Activated CD8-positive, alpha-beta memory T cell treated with anti-CD3 and anti-CD28 coated beads, Interleukin-2, amount 50 U/mL, for 24 hours (primary cell): ENCODE results near the gene PODXL.

Source experiments
- DNase-seq: peaks from one replicate; pipeline ENCODE4 v3.0.0-alpha.2; 2020; ENCODE audit errors: extremely low read depth

Gene PODXL

DNA sequence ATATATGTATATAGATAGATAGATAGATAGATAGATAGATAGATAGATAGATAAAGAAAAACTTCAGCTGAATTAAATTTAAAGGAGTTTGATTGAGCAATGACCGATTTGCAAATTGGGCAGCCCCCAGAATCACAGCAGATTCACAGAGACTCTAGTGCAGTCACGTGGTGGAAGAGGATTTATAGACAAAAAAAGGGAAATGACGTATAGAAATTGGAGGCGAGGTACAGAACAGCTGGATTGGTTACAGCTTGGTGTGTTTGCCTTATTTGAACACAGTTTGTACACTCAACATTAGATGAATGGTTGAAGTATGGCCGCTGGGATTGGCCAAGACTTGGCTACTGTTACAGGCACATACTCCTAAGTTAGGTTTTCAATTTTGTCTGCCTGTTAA lies 8.2 kb upstream of the PODXL start:
- DNase-seq = no peak

DNA sequence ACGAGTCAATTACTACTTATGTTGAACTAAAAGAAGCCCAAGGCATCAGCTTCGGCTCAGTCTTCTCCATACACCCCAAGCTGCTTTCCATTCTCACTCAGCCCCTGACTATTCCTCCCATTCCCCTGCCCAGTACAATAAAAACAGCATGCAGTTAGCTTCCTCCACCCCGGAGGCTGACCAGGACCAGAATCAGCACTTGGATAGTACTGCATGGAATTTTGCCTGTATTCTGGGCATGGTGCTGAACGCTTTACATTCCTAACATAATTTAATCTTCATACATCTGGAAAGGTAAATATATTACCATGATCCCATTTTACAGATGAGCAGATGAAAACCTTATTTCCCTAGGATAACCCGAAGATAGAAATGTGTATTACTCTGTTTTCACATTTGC lies 7.5 kb upstream of the PODXL start:
- DNase-seq = no peak

DNA sequence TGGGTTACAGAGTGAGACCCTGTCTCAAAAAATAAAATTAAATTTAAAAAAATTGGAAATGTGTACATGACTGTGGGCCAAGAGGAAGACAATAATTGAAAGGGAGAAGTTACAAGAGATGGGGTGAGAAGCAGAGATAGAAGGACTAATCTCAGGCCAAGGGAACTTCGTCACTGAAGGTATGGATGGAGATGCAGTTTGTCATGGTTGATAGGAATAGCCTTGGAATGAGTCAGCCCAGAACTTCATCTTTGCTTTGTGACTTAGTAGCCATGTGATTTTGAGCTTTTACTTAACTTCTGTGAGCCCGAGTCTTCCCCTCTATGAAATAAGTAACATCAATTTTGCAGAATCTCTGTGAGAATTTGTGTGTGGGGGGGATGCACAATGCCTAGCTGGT lies 6.5 kb upstream of the PODXL start:
- DNase-seq = no peak

DNA sequence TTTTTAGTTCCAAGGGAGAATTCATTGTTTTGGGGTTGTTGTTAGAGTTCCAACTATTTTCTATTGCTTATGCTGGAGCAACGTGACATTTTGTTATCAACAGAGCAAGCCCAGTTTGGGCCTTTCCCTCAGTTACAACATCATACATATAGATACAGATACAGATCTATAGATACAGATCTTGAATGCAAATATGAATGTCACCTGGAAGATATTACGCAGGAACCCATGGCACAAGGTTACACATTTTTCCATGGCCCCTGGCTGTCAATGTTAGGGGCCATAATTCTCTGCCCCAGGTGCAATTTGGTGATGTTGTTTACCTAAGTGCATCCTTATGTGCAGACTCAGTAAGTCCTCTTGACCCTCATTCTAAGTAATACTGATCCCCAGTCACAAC lies 3.6 kb upstream of the PODXL start:
- DNase-seq = no peak

DNA sequence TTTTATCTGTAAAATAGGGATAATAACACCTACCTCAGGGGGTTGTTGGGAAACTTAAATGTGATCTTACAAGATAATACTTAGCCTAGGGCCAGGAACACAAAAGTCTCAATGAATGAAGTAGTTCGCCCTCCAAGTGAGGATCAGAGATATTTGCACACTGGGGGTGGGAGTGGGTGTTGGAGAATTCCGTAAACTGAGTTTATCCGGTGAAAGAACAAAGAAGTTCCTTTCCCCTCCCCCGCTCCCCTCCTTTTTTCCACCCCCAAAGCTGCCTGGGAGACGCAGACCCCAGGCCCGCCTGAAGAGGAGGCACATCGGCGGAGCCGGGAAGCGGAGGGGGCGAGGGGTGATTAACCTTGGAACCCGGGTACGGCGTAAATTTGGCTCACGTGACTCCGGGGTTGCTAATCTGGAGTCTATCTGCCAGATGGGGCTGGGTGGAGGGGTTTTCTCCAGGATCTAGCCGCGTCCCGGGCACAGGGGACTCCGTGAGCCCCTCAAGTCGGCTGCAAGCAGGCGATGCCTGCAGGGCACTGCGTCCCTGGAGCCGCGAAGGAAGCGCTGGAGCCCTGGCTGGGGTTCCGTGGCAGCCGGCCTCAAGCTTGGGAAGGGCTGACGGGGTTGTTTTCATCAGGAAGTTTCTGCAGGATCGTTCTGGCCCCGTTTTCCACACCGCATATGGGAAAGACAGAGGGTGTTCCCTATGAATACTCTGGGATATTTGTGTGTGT lies 1.4 kb upstream of the PODXL start:
- DNase-seq = no peak

DNA sequence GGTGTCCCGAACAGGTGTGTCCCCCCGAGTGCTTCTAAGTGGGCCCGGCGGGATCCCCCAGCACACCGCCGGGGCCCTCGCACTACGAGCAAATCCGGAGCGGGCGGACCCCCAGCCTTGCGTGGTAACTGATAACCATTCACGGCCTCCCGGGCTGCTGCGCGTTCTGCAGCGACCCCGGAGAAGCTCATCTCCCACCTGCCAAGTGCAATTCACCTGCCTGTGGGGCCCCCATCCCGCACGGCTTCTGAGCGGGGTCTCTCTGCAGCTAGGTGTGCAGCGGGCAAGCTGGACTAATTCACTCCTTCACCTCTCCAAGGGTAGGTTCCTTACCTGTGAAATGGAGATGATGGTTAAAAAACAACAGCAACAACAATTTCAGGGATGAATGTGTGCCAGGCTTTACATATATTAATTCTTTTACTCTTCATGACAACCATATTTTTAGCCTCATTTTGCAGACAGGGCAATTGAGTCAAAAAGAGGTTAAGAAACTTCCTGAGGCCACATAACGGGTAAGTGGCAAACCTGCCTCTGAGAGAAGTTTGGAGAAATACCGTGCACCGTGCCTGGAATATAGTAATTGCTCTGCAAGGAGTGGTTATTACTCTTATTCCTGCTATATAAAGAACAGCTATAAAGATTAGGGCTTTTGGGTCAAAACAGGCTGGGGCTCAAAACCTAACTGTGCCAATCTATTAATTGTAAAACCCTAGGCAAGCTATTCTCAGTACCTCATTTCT lies 652 bp upstream of the PODXL start:
- no peak for DNase-seq

DNA sequence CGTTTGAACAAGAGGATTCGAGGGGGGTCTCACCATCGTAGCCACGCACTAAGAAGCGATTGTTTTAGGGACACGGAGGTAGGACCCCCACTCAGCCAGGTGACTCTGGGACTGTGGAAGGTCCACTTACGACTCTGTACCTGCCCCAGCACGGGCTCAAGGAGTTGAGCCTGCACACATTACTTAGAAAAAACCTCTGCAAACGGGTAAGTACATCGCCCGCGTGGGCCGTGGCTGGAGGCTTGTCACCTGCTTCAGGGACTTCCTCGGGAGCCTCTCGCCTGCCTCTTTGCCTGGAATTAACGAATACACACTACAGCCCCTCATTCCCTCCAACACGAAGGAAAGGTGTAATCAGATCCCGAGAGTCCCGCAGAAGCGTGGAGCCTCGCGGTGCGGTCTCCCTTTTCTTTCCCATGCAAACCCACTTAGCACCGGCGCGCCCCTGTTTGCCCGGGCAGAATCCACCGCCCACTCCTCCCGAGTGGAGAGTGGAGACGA lies 826 bp downstream of the PODXL start:
- DNase-seq = no peak

DNA sequence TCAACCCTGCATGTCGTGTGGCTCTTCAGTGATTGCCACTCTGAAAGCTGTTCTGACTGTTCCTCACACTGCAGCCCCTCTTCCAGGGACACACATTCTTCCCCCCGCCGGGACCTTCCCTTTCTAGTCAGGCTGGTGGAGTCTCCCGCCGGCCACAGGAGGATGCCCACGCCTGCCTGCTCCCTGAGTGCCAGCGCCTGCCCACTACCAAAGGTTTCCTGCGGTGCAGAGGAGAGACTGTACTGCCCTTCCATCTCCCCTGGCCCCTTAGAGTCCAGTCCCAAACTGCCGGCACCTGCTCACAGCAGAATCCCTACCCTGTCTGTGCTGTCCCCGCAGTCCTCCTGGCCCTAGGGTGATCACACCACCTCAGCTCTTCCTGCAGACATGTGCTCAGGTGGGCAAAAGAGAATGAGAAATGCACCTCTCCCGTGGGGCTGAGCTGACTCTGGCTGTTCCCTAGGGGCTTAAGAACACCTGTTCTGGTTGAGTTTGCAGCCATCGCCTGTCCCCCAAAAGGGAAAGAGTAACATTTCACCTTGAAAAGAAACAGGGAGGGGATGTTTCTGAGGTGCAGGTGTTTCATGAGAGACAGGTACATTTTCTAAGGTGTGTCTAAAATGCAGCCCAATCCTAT lies 1.4 kb downstream of the PODXL start:
- DNase-seq = no peak

DNA sequence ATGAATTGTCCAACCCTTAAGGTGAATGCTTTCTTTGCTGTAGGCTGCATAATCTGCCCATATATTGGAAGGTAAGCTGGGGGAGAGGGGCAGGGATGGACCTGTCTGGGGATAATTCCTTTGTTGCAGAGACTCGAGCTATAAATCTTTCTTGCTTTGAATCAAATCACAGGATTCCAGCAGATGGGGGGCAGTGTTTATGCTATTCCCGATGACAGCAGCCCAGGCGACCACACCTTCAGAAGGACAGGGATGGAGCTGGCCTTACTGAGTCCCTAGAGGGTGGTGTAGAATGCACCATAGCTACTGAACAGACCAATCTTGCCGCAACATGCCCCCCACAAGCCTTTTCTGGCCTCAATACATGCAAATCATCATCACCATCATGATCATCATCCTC lies 2.5 kb downstream of the PODXL start:
- DNase-seq = no peak

DNA sequence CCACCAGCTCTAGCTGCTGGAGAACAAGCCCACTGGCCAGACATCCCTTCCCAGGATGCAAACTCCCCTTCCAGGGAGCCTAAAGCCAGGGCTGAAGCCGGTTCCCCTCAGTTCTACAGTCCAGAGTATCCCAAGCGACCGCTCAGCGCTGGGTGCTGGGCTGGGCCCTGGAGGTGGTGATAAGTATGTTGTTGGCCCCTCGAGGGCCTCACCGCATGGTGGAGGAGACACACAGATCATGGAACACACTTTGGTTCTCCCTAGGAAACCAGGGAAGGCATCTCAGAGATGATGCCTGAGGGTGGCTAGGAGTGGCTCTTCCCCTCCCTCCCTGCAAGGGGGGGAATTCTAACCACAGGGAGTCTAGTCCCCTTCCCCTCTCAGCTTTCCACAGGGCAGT lies 4.4 kb downstream of the PODXL start:
- DNase-seq = no peak

DNA sequence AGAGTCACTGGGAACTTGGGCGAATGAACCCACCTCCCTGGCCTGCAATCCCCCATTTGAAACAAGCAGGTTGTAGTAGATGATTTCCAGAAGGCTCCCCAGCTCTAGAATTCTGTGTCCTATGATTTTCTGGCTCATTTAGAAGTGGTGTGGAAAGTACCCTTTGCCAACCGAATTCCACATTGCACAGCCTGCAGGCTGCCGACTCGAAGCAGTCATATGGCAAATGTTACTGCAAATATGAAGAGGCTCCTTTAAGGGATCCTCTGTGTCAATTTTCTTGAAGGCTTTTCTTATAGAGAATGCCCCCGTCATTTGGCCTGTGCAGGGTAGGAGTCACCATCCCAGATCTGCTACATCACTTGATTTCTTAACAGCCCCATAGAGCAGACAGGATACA lies 5.6 kb downstream of the PODXL start:
- DNase-seq = no peak

DNA sequence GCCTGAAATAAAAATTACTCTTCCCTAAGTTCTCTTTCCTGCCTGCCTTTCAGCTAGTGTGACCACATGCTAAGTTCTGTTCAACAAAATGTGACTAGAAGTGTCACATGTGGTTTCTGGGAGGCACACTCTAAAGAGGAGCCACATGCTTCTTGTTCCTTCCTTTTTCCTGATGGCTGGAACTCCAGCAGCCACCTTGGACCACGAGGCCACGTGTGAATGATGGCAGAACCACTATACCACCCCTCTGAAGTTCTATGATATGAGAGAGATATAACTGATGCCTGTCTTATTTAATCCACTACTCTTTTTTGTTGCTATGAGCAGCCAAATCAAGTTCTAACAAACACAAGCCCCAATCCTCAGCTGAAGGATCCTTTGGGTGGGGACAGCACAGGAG lies 8.1 kb downstream of the PODXL start:
- DNase-seq = no peak

DNA sequence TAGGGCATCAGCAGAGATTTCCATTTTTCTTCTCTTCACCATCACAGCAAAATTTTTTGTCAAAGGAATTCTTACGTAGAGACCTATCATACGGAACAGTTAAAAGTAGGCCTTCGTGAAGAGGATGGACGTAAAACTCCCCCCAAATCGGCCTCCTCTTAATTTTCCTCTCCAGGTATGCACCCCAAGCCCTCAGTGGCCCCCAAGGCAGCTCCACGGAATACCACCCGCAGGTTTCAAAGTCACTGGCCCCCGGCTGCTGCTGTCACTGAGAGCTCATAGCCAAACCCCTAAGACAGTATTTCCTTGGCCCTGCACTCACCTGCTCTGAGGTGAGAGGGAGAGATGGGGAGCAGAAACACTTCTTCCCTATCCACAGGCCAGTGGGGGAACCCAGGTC lies 8.8 kb downstream of the PODXL start:
- no peak for DNase-seq

DNA sequence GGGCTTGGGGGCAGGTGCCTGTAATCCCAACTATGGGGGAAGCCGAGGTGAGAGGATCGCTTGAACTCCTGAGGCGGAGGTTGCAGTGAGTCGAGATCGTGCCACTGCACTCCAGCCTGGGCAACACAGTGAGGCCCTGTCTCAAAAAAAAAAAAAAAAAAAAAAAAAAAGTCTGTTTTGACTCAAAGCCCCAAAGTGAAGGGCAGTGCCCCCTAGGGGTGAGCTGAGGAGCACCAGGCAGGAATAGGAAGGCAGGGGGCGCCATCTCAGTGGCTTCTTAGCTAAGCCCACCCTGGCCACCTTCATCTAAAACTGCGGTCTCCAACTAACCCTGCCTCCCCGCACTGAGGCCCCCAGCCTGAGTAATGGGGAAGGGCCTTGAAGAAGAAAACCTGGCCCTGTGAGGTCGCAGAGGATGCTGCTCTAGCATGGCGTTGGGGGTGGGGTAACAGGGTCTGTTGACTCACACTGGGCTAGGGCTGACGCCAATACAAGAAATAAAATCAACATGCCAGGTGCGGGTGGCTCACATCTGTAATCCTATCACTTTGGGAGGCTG lies 9.8 kb downstream of the PODXL start:
- DNase-seq = no peak

DNA sequence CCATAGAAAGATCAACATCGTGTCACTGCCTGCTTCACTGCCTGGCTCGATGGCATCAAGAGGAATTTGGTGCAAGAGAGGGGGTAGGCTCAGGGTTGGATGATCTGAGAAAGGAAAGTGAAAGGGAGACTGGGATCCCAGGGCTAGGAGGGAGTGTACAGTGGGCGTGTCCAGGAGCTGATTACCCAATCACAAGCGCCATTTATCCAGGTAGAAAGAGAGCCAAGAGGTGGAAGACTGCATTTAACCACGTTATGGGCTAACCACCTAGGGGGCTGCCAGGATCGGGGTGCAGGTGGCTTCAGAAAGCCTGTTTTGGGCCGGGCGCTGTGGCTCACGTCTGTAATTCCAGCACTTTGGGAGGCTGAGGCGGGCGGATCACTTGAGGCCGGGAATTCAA lies 10.3 kb downstream of the PODXL start:
- DNase-seq = no peak

DNA sequence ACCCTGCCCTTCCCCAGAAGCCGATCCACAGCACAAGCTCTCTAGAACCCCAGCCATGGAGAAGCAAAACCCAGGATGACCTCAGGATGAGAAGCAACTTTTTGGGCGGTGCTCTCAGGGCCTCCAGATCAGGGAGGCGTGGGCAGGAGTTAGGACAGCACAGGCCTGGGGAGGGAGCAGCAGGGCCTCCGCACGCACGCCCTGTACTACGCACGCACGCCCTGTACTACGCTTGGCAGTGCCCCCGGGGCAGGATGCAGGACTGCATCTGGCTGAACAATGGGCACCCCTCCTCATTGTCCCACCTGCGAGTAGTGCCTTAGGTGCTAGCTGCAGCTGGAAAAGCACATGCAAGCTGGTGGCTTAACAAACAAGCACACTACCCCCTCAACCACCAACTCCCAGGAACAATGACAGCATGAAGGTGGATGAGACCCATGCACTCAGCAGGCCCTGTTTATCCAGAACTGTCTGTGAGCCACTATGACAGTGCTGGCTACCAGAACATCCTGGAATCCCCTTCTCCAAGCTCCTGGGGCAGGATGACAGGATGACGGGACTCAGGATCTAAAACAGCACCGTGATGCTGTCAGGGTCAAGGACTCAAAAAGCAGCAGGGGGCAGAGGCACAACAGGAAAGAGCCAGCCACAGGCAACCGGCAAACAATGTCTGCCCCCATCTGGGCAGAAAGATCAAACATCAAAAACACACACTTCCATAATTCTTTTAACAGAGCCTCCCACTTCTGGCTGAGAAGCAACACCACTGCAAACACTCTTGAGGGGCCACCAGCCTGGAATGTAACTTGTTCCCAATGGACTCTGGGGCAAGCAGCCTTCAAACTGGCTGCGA lies 11.8 kb downstream of the PODXL start:
- DNase-seq = no peak

DNA sequence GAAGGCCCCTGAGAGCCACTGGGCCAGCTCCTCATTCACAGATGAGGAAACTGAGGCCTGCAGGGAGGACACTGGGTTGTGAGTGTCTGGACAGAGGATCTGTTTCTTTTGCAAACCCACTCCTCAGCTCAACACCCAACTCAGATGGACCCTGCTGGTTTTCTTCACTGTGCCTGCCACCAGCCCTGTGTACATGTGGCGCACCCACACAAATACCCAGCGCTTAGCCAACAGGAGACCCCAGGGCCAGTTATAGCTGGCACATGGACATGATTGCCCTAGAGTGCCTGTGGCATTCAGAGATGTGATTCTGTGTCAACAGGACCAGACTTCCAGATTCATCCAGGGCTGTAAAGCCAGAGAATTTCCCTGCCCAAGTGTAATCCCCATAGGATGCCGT lies 12.4 kb downstream of the PODXL start:
- no peak for DNase-seq

DNA sequence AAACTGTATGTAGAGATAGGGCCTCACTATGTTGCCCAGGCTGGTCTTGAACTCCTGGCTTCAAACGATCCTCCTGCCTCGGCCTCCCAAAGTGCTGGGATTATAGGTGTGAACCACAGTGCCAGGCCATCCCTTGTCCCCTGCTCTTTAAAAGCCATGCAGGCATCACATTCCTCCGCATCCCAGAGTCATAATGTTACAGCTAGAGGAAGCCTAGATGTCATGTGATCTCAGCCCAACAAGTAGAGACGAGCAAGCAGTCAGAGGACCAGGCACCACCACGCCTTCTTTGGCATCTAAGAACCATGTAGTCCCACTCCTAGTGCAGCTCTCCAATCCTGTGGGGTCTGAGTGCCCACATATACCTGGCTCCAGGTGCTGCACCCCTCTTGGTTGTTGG lies 13.1 kb downstream of the PODXL start:
- DNase-seq = no peak

DNA sequence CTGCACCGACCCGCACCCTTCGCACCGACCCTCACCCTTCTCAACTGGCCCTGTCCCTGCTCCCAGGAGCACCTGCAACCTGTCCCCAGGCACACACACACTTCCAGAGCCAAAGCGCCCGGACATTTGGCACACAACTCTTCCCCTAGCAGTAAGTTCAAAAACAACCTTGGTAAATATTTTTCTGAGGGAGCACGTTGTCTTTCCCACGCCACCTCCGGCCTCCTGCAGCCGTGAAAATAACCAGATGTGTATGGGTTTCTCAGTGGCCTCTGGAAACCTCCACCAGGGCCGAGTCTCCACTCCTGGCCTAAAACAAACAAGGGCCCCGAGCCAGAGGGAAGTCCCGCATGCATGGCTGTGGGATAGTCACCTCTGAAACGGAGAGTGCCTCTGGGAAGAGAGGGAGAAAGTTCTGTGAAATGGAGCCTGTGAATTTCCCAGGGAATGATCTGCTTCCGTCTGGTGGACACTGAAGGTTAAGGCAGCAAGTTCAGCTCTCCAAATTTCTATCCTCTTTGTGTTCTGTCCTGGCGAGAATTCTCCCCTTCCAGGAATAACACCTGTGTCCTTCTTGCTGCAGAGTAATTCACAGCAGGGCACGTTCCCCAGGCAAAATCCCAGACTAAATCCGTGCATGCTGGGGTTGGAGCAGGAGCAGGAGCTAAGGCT lies 15.8 kb downstream of the PODXL start:
- no peak for DNase-seq

DNA sequence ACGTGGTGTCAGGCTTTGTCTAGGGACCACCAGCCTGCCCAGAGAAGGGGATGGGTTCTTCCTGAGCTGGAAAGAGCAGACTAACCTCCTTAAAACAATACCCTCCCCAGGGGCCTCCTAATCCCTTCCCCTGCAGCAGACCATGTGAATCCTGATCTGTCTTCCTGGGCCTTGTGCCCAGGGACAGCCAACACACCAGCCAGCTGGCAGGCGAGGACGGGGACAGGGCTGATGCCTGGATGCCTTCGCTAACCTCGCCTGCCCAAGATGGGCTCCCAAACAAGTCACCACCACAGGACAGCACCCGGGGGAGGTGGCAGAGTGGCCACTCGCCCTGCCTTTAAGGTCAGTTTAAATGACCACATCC lies 17.6 kb downstream of the PODXL start:
- no peak for DNase-seq

DNA sequence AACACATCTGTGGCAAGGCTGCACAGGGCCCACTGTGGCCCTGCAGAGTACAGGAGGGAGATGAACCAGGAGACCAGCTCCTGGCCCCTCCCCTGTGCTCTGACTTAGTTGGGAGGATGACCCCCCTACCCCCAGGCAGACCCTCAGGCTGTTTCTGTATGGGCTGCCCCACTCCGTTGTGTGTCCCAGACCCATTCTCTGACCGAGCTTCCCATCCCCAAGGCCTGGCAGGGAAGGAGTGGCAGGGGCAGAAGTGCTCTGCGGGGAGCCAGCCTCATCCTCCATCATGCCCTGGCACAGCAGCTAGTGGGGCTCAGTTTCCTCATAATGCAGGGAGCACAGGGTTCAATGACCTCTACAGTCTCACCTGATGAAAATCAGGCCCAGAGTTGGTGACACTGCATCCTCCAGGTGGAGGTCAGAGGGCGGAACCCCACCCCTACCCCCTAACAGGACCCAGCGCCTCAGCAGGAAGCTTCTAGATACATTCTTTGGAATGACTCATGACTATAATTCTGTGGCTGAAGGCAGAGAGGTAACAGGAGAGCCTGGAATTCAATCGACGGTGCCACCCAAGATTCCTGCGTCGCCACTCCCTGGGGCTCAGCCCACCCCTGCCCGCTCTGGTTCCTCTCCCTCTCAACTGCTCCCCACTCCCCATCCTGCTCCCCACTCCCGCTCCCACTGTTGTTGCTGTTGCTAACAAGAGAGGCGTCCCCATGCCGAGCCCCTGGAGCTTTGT lies 18.2 kb downstream of the PODXL start:
- DNase-seq = no peak
